ENCODE measurements around the gene SMG1.
"Not testable (repeated sequence)": the region's sequence is repeated elsewhere in the genome, so short reads cannot be mapped to it uniquely, and the experiment has no call there.

Gene SMG1

GRCh38 chr16:18925986-18926865 lies at the start of gene SMG1:
Gene SMG1, minus strand, starts transcription at chr16:18926408. Its CDS starts 367 bp downstream, at chr16:18926041.
- H3K27me3 ChIP-seq (replicated peaks; ENCODE audit: control insufficient read depth, insufficient read depth, low read length); H3K36me3 ChIP-seq (ENCODE audit: control insufficient read depth, insufficient read depth, low read length, severe bottlenecking); H3K9me3 ChIP-seq (ENCODE audit: control insufficient read depth, low read length); H3K4me1 ChIP-seq (ENCODE audit: control insufficient read depth, insufficient read depth, low read length): not testable (repeated sequence)
- Histone ChIP-seq H3K9ac (ENCODE audit: low read length) (peak within 1 kb of the TSS; percentile 88), H3K4me3 (ENCODE audit: low read length) (peak within 1 kb of the TSS; percentile 90)
- DNase-seq (ENCODE audit: low read depth) = peak; percentile 93

- no peak for DNase-seq (ENCODE audit: low read depth)
- no peaks in the 10 kb centered on the region for H3K36me3 ChIP-seq (ENCODE audit: control insufficient read depth, insufficient read depth, low read length, severe bottlenecking)
- no peak overlapping the region for H3K4me3 ChIP-seq (ENCODE audit: low read length)
- H3K9me3 ChIP-seq (ENCODE audit: control insufficient read depth, low read length) = no peaks in the 10 kb centered on the region
- peaks cover 21% of the 10 kb centered on the region for H3K27me3 ChIP-seq (replicated peaks; ENCODE audit: control insufficient read depth, insufficient read depth, low read length)
- H3K4me1 ChIP-seq (ENCODE audit: control insufficient read depth, insufficient read depth, low read length) = no peaks in the 10 kb centered on the region
- no peak overlapping the region for H3K9ac ChIP-seq (ENCODE audit: low read length)
Measured at GRCh38 chr16:18975109-18975508, 48.9 kb upstream of the SMG1 start.

- Histone ChIP-seq H3K4me1 (ENCODE audit: control insufficient read depth, insufficient read depth, low read length) (peaks cover 4% of the 10 kb centered on the region), H3K27me3 (replicated peaks; ENCODE audit: control insufficient read depth, insufficient read depth, low read length) (peaks cover 3% of the 10 kb centered on the region), H3K9me3 (ENCODE audit: control insufficient read depth, low read length) (no peaks in the 10 kb centered on the region), H3K4me3 (ENCODE audit: low read length) (no peak overlapping the region), H3K9ac (ENCODE audit: low read length) (no peak overlapping the region), H3K36me3 (ENCODE audit: control insufficient read depth, insufficient read depth, low read length, severe bottlenecking) (no peaks in the 10 kb centered on the region)
- DNase-seq (ENCODE audit: low read depth) = no peak
Measured at GRCh38 chr16:18969855-18970240, 43.6 kb upstream of the SMG1 start.

- H3K4me1 ChIP-seq (ENCODE audit: control insufficient read depth, insufficient read depth, low read length) = peaks cover 4% of the 10 kb centered on the region
- H3K4me3 ChIP-seq (ENCODE audit: low read length) = peak overlapping the region; percentile 78
- H3K9me3 ChIP-seq (ENCODE audit: control insufficient read depth, low read length) = no peaks in the 10 kb centered on the region
- DNase-seq (ENCODE audit: low read depth) = peak; percentile 94
- H3K9ac ChIP-seq (ENCODE audit: low read length) = peak overlapping the region; percentile 12
- no peaks in the 10 kb centered on the region for H3K27me3 ChIP-seq (replicated peaks; ENCODE audit: control insufficient read depth, insufficient read depth, low read length)
- H3K36me3 ChIP-seq (ENCODE audit: control insufficient read depth, insufficient read depth, low read length, severe bottlenecking) = no peaks in the 10 kb centered on the region
Measured at GRCh38 chr16:18969050-18969854, 43.0 kb upstream of the SMG1 start.

- H3K4me3 ChIP-seq (ENCODE audit: low read length) = no peak overlapping the region
- no peak for DNase-seq (ENCODE audit: low read depth)
- no peaks in the 10 kb centered on the region for H3K9me3 ChIP-seq (ENCODE audit: control insufficient read depth, low read length)
- H3K4me1 ChIP-seq (ENCODE audit: control insufficient read depth, insufficient read depth, low read length) = peaks cover 10% of the 10 kb centered on the region
- H3K27me3 ChIP-seq (replicated peaks; ENCODE audit: control insufficient read depth, insufficient read depth, low read length) = no peaks in the 10 kb centered on the region
- H3K36me3 ChIP-seq (ENCODE audit: control insufficient read depth, insufficient read depth, low read length, severe bottlenecking) = no peaks in the 10 kb centered on the region
- no peak overlapping the region for H3K9ac ChIP-seq (ENCODE audit: low read length)
Measured at GRCh38 chr16:18966791-18967190, 40.6 kb upstream of the SMG1 start.

GRCh38 chr16:18965555-18965954 lies 39.3 kb upstream of the SMG1 start:
- H3K9ac ChIP-seq (ENCODE audit: low read length) = no peak overlapping the region
- no peaks in the 10 kb centered on the region for H3K27me3 ChIP-seq (replicated peaks; ENCODE audit: control insufficient read depth, insufficient read depth, low read length)
- no peaks in the 10 kb centered on the region for H3K9me3 ChIP-seq (ENCODE audit: control insufficient read depth, low read length)
- H3K4me3 ChIP-seq (ENCODE audit: low read length) = no peak overlapping the region
- H3K36me3 ChIP-seq (ENCODE audit: control insufficient read depth, insufficient read depth, low read length, severe bottlenecking) = no peaks in the 10 kb centered on the region
- peaks cover 15% of the 10 kb centered on the region for H3K4me1 ChIP-seq (ENCODE audit: control insufficient read depth, insufficient read depth, low read length)
- DNase-seq (ENCODE audit: low read depth) = no peak

GRCh38 chr16:18959031-18959505 lies 32.9 kb upstream of the SMG1 start:
- H3K9me3 ChIP-seq (ENCODE audit: control insufficient read depth, low read length) = no peaks in the 10 kb centered on the region
- DNase-seq (ENCODE audit: low read depth) = peak; percentile 16
- no peak overlapping the region for H3K4me3 ChIP-seq (ENCODE audit: low read length)
- H3K9ac ChIP-seq (ENCODE audit: low read length) = no peak overlapping the region
- peaks cover 15% of the 10 kb centered on the region for H3K4me1 ChIP-seq (ENCODE audit: control insufficient read depth, insufficient read depth, low read length)
- H3K27me3 ChIP-seq (replicated peaks; ENCODE audit: control insufficient read depth, insufficient read depth, low read length) = peaks cover 5% of the 10 kb centered on the region
- H3K36me3 ChIP-seq (ENCODE audit: control insufficient read depth, insufficient read depth, low read length, severe bottlenecking) = no peaks in the 10 kb centered on the region

- Histone ChIP-seq H3K4me1 (ENCODE audit: control insufficient read depth, insufficient read depth, low read length) (peaks cover 15% of the 10 kb centered on the region), H3K4me3 (ENCODE audit: low read length) (no peak overlapping the region), H3K27me3 (replicated peaks; ENCODE audit: control insufficient read depth, insufficient read depth, low read length) (peaks cover 5% of the 10 kb centered on the region), H3K9me3 (ENCODE audit: control insufficient read depth, low read length) (no peaks in the 10 kb centered on the region), H3K9ac (ENCODE audit: low read length) (no peak overlapping the region), H3K36me3 (ENCODE audit: control insufficient read depth, insufficient read depth, low read length, severe bottlenecking) (no peaks in the 10 kb centered on the region)
- no peak for DNase-seq (ENCODE audit: low read depth)
Measured at GRCh38 chr16:18958621-18959029, 32.4 kb upstream of the SMG1 start.

- H3K9ac ChIP-seq (ENCODE audit: low read length); H3K27me3 ChIP-seq (replicated peaks; ENCODE audit: control insufficient read depth, insufficient read depth, low read length); H3K4me1 ChIP-seq (ENCODE audit: control insufficient read depth, insufficient read depth, low read length); H3K4me3 ChIP-seq (ENCODE audit: low read length); H3K9me3 ChIP-seq (ENCODE audit: control insufficient read depth, low read length); DNase-seq (ENCODE audit: low read depth); H3K36me3 ChIP-seq (ENCODE audit: control insufficient read depth, insufficient read depth, low read length, severe bottlenecking): not testable (repeated sequence)
Measured at GRCh38 chr16:18956658-18957241, 30.5 kb upstream of the SMG1 start.

GRCh38 chr16:18955874-18956580 lies 29.8 kb upstream of the SMG1 start:
- H3K9ac ChIP-seq (ENCODE audit: low read length); H3K9me3 ChIP-seq (ENCODE audit: control insufficient read depth, low read length); H3K4me3 ChIP-seq (ENCODE audit: low read length); H3K4me1 ChIP-seq (ENCODE audit: control insufficient read depth, insufficient read depth, low read length); H3K36me3 ChIP-seq (ENCODE audit: control insufficient read depth, insufficient read depth, low read length, severe bottlenecking); H3K27me3 ChIP-seq (replicated peaks; ENCODE audit: control insufficient read depth, insufficient read depth, low read length); DNase-seq (ENCODE audit: low read depth): not testable (repeated sequence)
